ENCODE results near the gene PPFIA2. TPM values are rescaled to one million over a fixed set of nuclear protein-coding genes. Genes with fewer than 3 reads are reported as not detected.

PPFIA2 gene
- total RNA-seq, 1 experiment from 2014 or later, result not detected

- Histone ChIP-seq H3K4me3 (ENCODE audit: low read depth in 2 of 2, low read length in 2 of 2) (no peak overlapping the region), H3K36me3 (ENCODE audit: control insufficient read depth, insufficient read depth, low read length) (no peaks in the 10 kb centered on the region), H3K9me3 (ENCODE audit: control insufficient read depth, insufficient read depth, low read depth, low read length) (no peaks in the 10 kb centered on the region), H3K4me1 (ENCODE audit: control insufficient read depth, insufficient read depth, low read length) (no peaks in the 10 kb centered on the region), H3K27me3 (ENCODE audit: control insufficient read depth, insufficient read depth, low read length) (no peaks in the 10 kb centered on the region), H3K27ac (ENCODE audit: low read length) (no peak overlapping the region)
- ATAC-seq (no peak), DNase-seq (ENCODE audit: low read depth, low spot score) (no peak)
- BruUV-seq (replicated peaks), result no TSS peak
- TF ChIP-seq TCF7L2 (IDR thresholded peaks at IDR 0.05; ENCODE audit: low read depth, low read length), result no peak
- TF ChIP-seq SIN3A (IDR thresholded peaks at IDR 0.05; ENCODE audit: borderline replicate concordance, insufficient read depth, low read depth, low read length), result no peak
- TF ChIP-seq POLR2AphosphoS5 (IDR thresholded peaks at IDR 0.05; ENCODE audit: low read depth, low read length), result no peak
- no peak for TF ChIP-seq REST (IDR thresholded peaks at IDR 0.05; ENCODE audit: insufficient read depth in 1 of 2, low read depth in 2 of 2, low read length in 1 of 2)
- no peak for TF ChIP-seq CTCF (IDR thresholded peaks at IDR 0.05)
- in situ Hi-C loops (cut with HindIII; ENCODE audit: low pct_unique_long_range_greater_than_20kb, low sequenced_read_pairs), result no loop called here
- ChIA-PET CTCF (no interaction called here), POLR2A (no interaction called here)
- intact Hi-C loops (cut with micrococcal nuclease; ENCODE audit: unreplicated experiment), result no loop called here
These were observed 470.5 kb downstream of the PPFIA2 start for GRCh38 chr12:81288651-81289050.

GRCh38 chr12:81284137-81284536, 475.0 kb downstream of the PPFIA2 start:
- DNase-seq (ENCODE audit: low read depth, low spot score) (no peak), ATAC-seq (no peak)
- intact Hi-C loops (cut with micrococcal nuclease; ENCODE audit: unreplicated experiment) (no loop called here), in situ Hi-C loops (cut with HindIII; ENCODE audit: low pct_unique_long_range_greater_than_20kb, low sequenced_read_pairs) (no loop called here)
- Histone ChIP-seq H3K4me1 (ENCODE audit: control insufficient read depth, insufficient read depth, low read length) (no peaks in the 10 kb centered on the region), H3K9me3 (ENCODE audit: control insufficient read depth, insufficient read depth, low read depth, low read length) (no peaks in the 10 kb centered on the region), H3K27me3 (ENCODE audit: control insufficient read depth, insufficient read depth, low read length) (no peaks in the 10 kb centered on the region), H3K36me3 (ENCODE audit: control insufficient read depth, insufficient read depth, low read length) (no peaks in the 10 kb centered on the region), H3K4me3 (ENCODE audit: low read depth in 2 of 2, low read length in 2 of 2) (no peak overlapping the region), H3K27ac (ENCODE audit: low read length) (no peak overlapping the region)
- ChIA-PET CTCF (no interaction called here), POLR2A (no interaction called here)
- BruUV-seq (replicated peaks), result no TSS peak
- no peak for TF ChIP-seq CTCF (IDR thresholded peaks at IDR 0.05)
- TF ChIP-seq SIN3A (IDR thresholded peaks at IDR 0.05; ENCODE audit: borderline replicate concordance, insufficient read depth, low read depth, low read length), result no peak
- TF ChIP-seq POLR2AphosphoS5 (IDR thresholded peaks at IDR 0.05; ENCODE audit: low read depth, low read length), result no peak
- no peak for TF ChIP-seq TCF7L2 (IDR thresholded peaks at IDR 0.05; ENCODE audit: low read depth, low read length)
- TF ChIP-seq REST (IDR thresholded peaks at IDR 0.05; ENCODE audit: insufficient read depth in 1 of 2, low read depth in 2 of 2, low read length in 1 of 2), result no peak

Data from Panc1 (cell line).